PC-9 (cell line): ENCODE data around the gene SLC66A2. TPM values are rescaled to one million over a fixed set of nuclear protein-coding genes. Genes with fewer than 3 reads are reported as not detected.

Experiments
- BruUV-seq: library from RNA; stranded (reverse); fragments of 400-500 nt; replicated peaks from 2 replicates; lab custom pipeline; 2021; lab: Mats Ljungman, UMichigan
- CTCF ChIA-PET: fragments of 300-600 bp; sonication (Branson Sonifier 250); formaldehyde crosslinking; loops from one replicate; lab custom pipeline; 2022; ENCODE audit warnings: antibody characterized with exemption; lab: Charles Lee
- POLR2A ChIA-PET: fragments of 300-600 bp; sonication (Branson Sonifier 250); formaldehyde crosslinking; loops from one replicate; lab custom pipeline; 2022; ENCODE audit warnings: antibody characterized with exemption; ENCODE audit not compliant: unreplicated experiment; lab: Charles Lee
- DNase-seq, 2 experiments: peaks; one replicate each; pipeline versions ENCODE4 v3.0.0 to v3.0.0-alpha.2; 2015 to 2022; ENCODE audit warnings: mixed read lengths in 1 of 2
- H2AFZ ChIP-seq: fragments of 200-600 bp; sonication (generic); 2 replicates; pipeline ENCODE4 v1.8.1; 2017; ENCODE audit warnings: antibody characterized with exemption
- H3F3A ChIP-seq: fragments of 200-600 bp; sonication (generic); 2 replicates; pipeline ENCODE4 v1.8.1; 2017; ENCODE audit warnings: antibody characterized with exemption, mild to moderate bottlenecking, low read depth; ENCODE audit not compliant: insufficient read depth
- H3K27ac ChIP-seq: fragments of 200-600 bp; sonication (generic); 2 replicates; pipeline ENCODE4 v1.6.1; 2016; ENCODE audit warnings: mixed run types
- H3K27me3 ChIP-seq: fragments of 200-600 bp; sonication (generic); 2 replicates; pipeline ENCODE4 v1.6.1; 2016; ENCODE audit warnings: low read depth, mixed run types; ENCODE audit not compliant: insufficient read depth
- H3K36me3 ChIP-seq: fragments of 200-600 bp; sonication (generic); 2 replicates; pipeline ENCODE4 v1.6.1; 2016; ENCODE audit warnings: low read depth, mixed run types
- H3K4me1 ChIP-seq: fragments of 200-600 bp; sonication (generic); replicated peaks from 2 replicates; pipeline ENCODE4 v1.6.1; 2016; ENCODE audit warnings: mixed run types; ENCODE audit not compliant: insufficient read depth
- H3K4me2 ChIP-seq: fragments of 200-600 bp; sonication (generic); 2 replicates; pipeline ENCODE4 v1.6.1; 2017; ENCODE audit warnings: mixed run types
- H3K4me3 ChIP-seq: fragments of 200-600 bp; sonication (generic); 2 replicates; pipeline ENCODE4 v1.6.1; 2016; ENCODE audit warnings: mixed run types
- H3K79me2 ChIP-seq: fragments of 200-600 bp; sonication (generic); 2 replicates; pipeline ENCODE4 v1.6.1; 2017; ENCODE audit warnings: low read depth, mixed run types
- H3K9me2 ChIP-seq: fragments of 200-600 bp; sonication (generic); 2 replicates; pipeline ENCODE4 v1.8.1; 2017; ENCODE audit warnings: mild to moderate bottlenecking; ENCODE audit not compliant: insufficient read depth
- H3K9me3 ChIP-seq: fragments of 200-600 bp; sonication (generic); 2 replicates; pipeline ENCODE4 v1.8.1; 2016; ENCODE audit warnings: low read depth; ENCODE audit not compliant: insufficient read depth
- H4K20me1 ChIP-seq: fragments of 200-600 bp; sonication (generic); 2 replicates; pipeline ENCODE4 v1.8.1; 2017; ENCODE audit not compliant: insufficient read depth
- CTCF ChIP-seq: fragments of 200-600 bp; sonication (generic); conservative IDR thresholded peaks from 2 replicates; pipeline ENCODE4 v1.6.1; 2017; ENCODE audit warnings: mixed run types, antibody characterized with exemption, mild to moderate bottlenecking, moderate library complexity
- EZH2 ChIP-seq: fragments of 200-600 bp; sonication (generic); IDR thresholded peaks from 2 replicates; pipeline ENCODE4 v1.8.0; 2017; ENCODE audit warnings: antibody characterized with exemption, low read depth
- intact Hi-C: fragments of 100-400 bp; cut with micrococcal nuclease; formaldehyde crosslinking; loops from one replicate; pipeline ENCODE4 v1.10.0; 2022; ENCODE audit not compliant: unreplicated experiment
- total RNA-seq: library from RNA; stranded (reverse); gene quantifications from 2 replicates; pipeline ENCODE4 v1.2.3, GENCODE V29; 2021

The SLC66A2 gene
- total RNA-seq, 1 experiment from 2014 or later: 24.3 TPM

- peaks cover 22% of the 10 kb centered on the region; the same call in 1 of the 2 replicates for H3K36me3 ChIP-seq
- peaks cover 27% of the 10 kb centered on the region for H3K4me1 ChIP-seq
- no peak for DNase-seq
- H3K79me2 ChIP-seq: peaks cover 86% of the 10 kb centered on the region
- BruUV-seq: no TSS peak
- CTCF ChIA-PET: no interaction called here
- no peak overlapping the region for H3K27ac ChIP-seq
- no peaks in the 10 kb centered on the region for H3K9me2 ChIP-seq
- H3K9me3 ChIP-seq: no peaks in the 10 kb centered on the region
- no peaks in the 10 kb centered on the region for H3K27me3 ChIP-seq
- H4K20me1 ChIP-seq: peaks cover 77% of the 10 kb centered on the region
- POLR2A ChIA-PET: no interaction called here
- H3K4me3 ChIP-seq: no peak overlapping the region
- no peak overlapping the region for H2AFZ ChIP-seq
- TF ChIP-seq EZH2 (no peak), CTCF (no peak)
- H3K4me2 ChIP-seq: no peak overlapping the region
- intact Hi-C loops: no loop called here
- peaks cover 21% of the 10 kb centered on the region for H3F3A ChIP-seq
Observed at GRCh38 chr18:79985172-79985571, 33.7 kb upstream of the SLC66A2 start.

GRCh38 chr18:79983793-79984192 is 32.3 kb upstream of the SLC66A2 start:
- H4K20me1 ChIP-seq: peaks cover 91% of the 10 kb centered on the region
- DNase-seq: no peak
- H3K4me1 ChIP-seq: peaks cover 17% of the 10 kb centered on the region
- no peak overlapping the region for H3K4me2 ChIP-seq
- no peak for TF ChIP-seq CTCF
- no peak for TF ChIP-seq EZH2
- H3K9me2 ChIP-seq: no peaks in the 10 kb centered on the region
- intact Hi-C loops: no loop called here
- ChIA-PET POLR2A (no interaction called here), CTCF (no interaction called here)
- H3K9me3 ChIP-seq: no peaks in the 10 kb centered on the region
- peaks cover 95% of the 10 kb centered on the region for H3K79me2 ChIP-seq
- H3K36me3 ChIP-seq: peaks cover 31% of the 10 kb centered on the region; the same call in 1 of the 2 replicates
- H2AFZ ChIP-seq: no peak overlapping the region
- BruUV-seq: no TSS peak
- H3K27me3 ChIP-seq: no peaks in the 10 kb centered on the region
- no peak overlapping the region for H3K4me3 ChIP-seq
- H3K27ac ChIP-seq: no peak overlapping the region
- peaks cover 7% of the 10 kb centered on the region; the same call in 1 of the 2 replicates for H3F3A ChIP-seq

- intact Hi-C loops: no loop called here
- no peak overlapping the region for H3K27ac ChIP-seq
- 0 out of 2 replicates have a peak, but pooled peaks cover 4% of the 10 kb centered on the region for H3F3A ChIP-seq
- no peaks in the 10 kb centered on the region for H3K9me3 ChIP-seq
- no peak overlapping the region for H3K4me3 ChIP-seq
- H3K9me2 ChIP-seq: no peaks in the 10 kb centered on the region
- H4K20me1 ChIP-seq: peaks cover 96% of the 10 kb centered on the region
- POLR2A ChIA-PET: no interaction called here
- no peak overlapping the region for H3K4me2 ChIP-seq
- H3K79me2 ChIP-seq: peaks cover 100% of the 10 kb centered on the region
- H2AFZ ChIP-seq: no peak overlapping the region
- CTCF ChIA-PET: no interaction called here
- BruUV-seq: no TSS peak
- peaks cover 31% of the 10 kb centered on the region; the same call in 1 of the 2 replicates for H3K36me3 ChIP-seq
- peaks cover 17% of the 10 kb centered on the region for H3K4me1 ChIP-seq
- H3K27me3 ChIP-seq: no peaks in the 10 kb centered on the region
- TF ChIP-seq CTCF (no peak), EZH2 (no peak)
- DNase-seq: no peak
Observed at GRCh38 chr18:79983253-79983652, 31.8 kb upstream of the SLC66A2 start.
